ENCODE data around the gene OGDH.
A peak's percentile ranks its signal among the peaks of the same experiment; 100 is the strongest.

Gene OGDH

DNA sequence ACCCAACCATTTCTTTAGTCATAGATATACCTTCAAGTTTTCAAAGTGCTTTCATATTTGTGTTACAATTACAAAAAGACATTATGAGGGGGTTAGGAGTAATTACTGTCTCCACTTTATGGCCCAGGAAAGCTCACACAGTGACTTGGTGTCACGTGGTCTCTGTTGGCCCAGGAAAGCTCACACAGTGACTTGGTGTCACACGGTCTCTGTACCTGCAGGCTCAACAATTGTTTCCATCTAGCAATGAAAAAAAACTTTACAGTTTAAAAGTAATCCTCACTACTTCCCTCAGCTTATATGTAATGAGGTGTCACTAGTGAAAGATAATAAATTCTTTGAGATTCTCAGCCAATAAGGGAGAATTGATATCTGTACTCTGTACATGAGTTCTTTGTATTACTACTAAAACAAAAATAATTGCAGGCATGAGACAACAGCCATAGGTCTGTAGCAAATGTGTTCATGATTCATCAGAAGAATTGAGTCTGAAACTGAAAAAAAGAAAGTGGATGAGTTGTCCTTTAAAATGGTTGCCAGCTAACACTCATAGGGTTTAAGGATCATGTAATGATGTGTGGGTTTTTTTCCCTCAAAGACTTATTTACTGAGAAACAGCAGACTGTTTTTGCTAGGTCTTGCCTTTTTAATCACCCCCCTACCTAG lies 10.9 kb downstream of the OGDH start:
- TF ChIP-seq, protein P1, sequence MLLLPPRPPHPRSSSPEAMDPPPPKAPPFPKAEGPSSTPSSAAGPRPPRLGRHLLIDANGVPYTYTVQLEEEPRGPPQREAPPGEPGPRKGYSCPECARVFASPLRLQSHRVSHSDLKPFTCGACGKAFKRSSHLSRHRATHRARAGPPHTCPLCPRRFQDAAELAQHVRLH (tag by site-specific recombination; IDR thresholded peaks at IDR 0.05) = no peak
- TF ChIP-seq ZNF335 (tag by site-specific recombination; conservative IDR thresholded peaks at IDR 0.05) (no peak), ZNF626 (tag by site-specific recombination; IDR thresholded peaks at IDR 0.05) (no peak), SCRT2 (tag by site-specific recombination; IDR thresholded peaks at IDR 0.05) (peak; percentile 55), ZNF768 (tag by site-specific recombination; IDR thresholded peaks at IDR 0.05) (no peak), PRDM1 (tag by site-specific recombination; IDR thresholded peaks at IDR 0.05) (peak; percentile 25; the same call in 1 of the 2 replicates), ZNF174 (tag by site-specific recombination; IDR thresholded peaks at IDR 0.05) (no peak), KLF8 (tag by site-specific recombination; IDR thresholded peaks at IDR 0.05) (no peak), GFI1B (tag by site-specific recombination; IDR thresholded peaks at IDR 0.05) (no peak), TCF7L2 (IDR thresholded peaks at IDR 0.05; ENCODE audit: borderline replicate concordance, low read depth, low read length) (no peak), ZNF24 (tag by site-specific recombination; IDR thresholded peaks at IDR 0.05) (no peak), ZNF112 (tag by site-specific recombination; IDR thresholded peaks at IDR 0.05) (no peak), ZNF324 (tag by site-specific recombination; IDR thresholded peaks at IDR 0.05) (no peak), ZNF654 (tag by site-specific recombination; IDR thresholded peaks at IDR 0.05; ENCODE audit: low read depth) (no peak), ZNF530 (tag by site-specific recombination; IDR thresholded peaks at IDR 0.05; ENCODE audit: low read depth) (no peak), MZF1 (tag by site-specific recombination; IDR thresholded peaks at IDR 0.05; ENCODE audit: borderline replicate concordance) (no peak), ZNF266 (tag by site-specific recombination; IDR thresholded peaks at IDR 0.05; ENCODE audit: low read depth) (no peak), ZNF19 (tag by site-specific recombination; IDR thresholded peaks at IDR 0.05; ENCODE audit: low read depth) (no peak), ZNF785 (tag by site-specific recombination; IDR thresholded peaks at IDR 0.05) (no peak), HOXA7 (CRISPR knock-in tag; IDR thresholded peaks at IDR 0.05; ENCODE audit: borderline replicate concordance) (no peak)
- TF ChIP-seq, protein P2, sequence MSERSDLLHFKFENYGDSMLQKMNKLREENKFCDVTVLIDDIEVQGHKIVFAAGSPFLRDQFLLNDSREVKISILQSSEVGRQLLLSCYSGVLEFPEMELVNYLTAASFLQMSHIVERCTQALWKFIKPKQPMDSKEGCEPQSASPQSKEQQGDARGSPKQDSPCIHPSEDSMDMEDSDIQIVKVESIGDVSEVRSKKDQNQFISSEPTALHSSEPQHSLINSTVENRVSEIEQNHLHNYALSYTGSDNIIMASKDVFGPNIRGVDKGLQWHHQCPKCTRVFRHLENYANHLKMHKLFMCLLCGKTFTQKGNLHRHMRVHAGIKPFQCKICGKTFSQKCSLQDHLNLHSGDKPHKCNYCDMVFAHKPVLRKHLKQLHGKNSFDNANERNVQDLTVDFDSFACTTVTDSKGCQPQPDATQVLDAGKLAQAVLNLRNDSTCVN (tag by site-specific recombination; optimal IDR thresholded peaks at IDR 0.05) = no peak
- TF ChIP-seq, protein P3, sequence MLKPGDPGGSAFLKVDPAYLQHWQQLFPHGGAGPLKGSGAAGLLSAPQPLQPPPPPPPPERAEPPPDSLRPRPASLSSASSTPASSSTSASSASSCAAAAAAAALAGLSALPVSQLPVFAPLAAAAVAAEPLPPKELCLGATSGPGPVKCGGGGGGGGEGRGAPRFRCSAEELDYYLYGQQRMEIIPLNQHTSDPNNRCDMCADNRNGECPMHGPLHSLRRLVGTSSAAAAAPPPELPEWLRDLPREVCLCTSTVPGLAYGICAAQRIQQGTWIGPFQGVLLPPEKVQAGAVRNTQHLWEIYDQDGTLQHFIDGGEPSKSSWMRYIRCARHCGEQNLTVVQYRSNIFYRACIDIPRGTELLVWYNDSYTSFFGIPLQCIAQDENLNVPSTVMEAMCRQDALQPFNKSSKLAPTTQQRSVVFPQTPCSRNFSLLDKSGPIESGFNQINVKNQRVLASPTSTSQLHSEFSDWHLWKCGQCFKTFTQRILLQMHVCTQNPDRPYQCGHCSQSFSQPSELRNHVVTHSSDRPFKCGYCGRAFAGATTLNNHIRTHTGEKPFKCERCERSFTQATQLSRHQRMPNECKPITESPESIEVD (tag by site-specific recombination; IDR thresholded peaks at IDR 0.05) = 0 out of 2 replicates have a peak, but pooled peaks have one; percentile 5
- TF ChIP-seq, protein P4, sequence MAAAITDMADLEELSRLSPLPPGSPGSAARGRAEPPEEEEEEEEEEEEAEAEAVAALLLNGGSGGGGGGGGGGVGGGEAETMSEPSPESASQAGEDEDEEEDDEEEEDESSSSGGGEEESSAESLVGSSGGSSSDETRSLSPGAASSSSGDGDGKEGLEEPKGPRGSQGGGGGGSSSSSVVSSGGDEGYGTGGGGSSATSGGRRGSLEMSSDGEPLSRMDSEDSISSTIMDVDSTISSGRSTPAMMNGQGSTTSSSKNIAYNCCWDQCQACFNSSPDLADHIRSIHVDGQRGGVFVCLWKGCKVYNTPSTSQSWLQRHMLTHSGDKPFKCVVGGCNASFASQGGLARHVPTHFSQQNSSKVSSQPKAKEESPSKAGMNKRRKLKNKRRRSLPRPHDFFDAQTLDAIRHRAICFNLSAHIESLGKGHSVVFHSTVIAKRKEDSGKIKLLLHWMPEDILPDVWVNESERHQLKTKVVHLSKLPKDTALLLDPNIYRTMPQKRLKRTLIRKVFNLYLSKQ (tag by site-specific recombination; IDR thresholded peaks at IDR 0.05; ENCODE audit: borderline replicate concordance) = no peak
- POLR2A ChIA-PET = no interaction called here
- Histone ChIP-seq H3K9me3 (ENCODE audit: control insufficient read depth, insufficient read depth, low read depth, low read length) (no peaks in the 10 kb centered on the region), H3K27ac (ENCODE audit: extremely low read depth, low read depth, low read length) (no peak overlapping the region), H3K4me1 (ENCODE audit: control insufficient read depth, insufficient read depth, low read length) (peaks cover 16% of the 10 kb centered on the region; the same call in 1 of the 2 replicates), H3K4me3 (ENCODE audit: low read depth, low read length) (no peak overlapping the region), H3K36me3 (ENCODE audit: control insufficient read depth in 2 of 2, insufficient read depth in 1 of 2, low read length in 2 of 2) (no peaks in the 10 kb centered on the region; a peak in 1 of 3 replicates)
- CTCF ChIA-PET = interaction anchor here (1.0 kb wide), 1 partner anchor 11 kb away, joined by 5 read pairs; the partner anchor contains the start of gene OGDH
